K562 (cell line): ENCODE results near the gene BANK1. TPM values are rescaled to one million over a fixed set of nuclear protein-coding genes. Genes with fewer than 3 reads are reported as not detected.

ENCODE experiments used
- BHLHE40 ChIP-seq: IDR thresholded peaks from 2 replicates; pipeline ENCODE4 v1.6.1; 2011; ENCODE audit warnings: low read length, improper control_type of control experiment
- ESRRB ChIP-seq: fragments of 250-450 bp; sonication (Bioruptor Pico); IDR thresholded peaks from 2 replicates; pipeline ENCODE4 v1.5.0; 2020; ENCODE audit warnings: mild to moderate bottlenecking, moderate library complexity, borderline replicate concordance
- FOXJ3 ChIP-seq: sonication (generic); formaldehyde crosslinking; IDR thresholded peaks from 2 replicates; pipeline ENCODE4 v1.4.0; 2020; ENCODE audit warnings: mild to moderate bottlenecking, missing genetic modification reagents
- FOXP1 ChIP-seq: sonication (generic); formaldehyde crosslinking; IDR thresholded peaks from 2 replicates; pipeline ENCODE4 v1.8.0; 2022; ENCODE audit warnings: mild to moderate bottlenecking, missing genetic modification reagents
- SAFB2 ChIP-seq: fragments of 200-400 bp; formaldehyde crosslinking; IDR thresholded peaks from 2 replicates; pipeline ENCODE4 v1.6.1; 2018; ENCODE audit warnings: borderline replicate concordance, low read length, low read depth, moderate library complexity; ENCODE audit not compliant: severe bottlenecking
- SNIP1 ChIP-seq: fragments of 450-650 bp; IDR thresholded peaks from 2 replicates; pipeline ENCODE4 v1.7.1; 2017; ENCODE audit warnings: low read depth, mild to moderate bottlenecking
- SP2 ChIP-seq: IDR thresholded peaks from 2 replicates; pipeline ENCODE4 v1.6.1; 2011; ENCODE audit warnings: mild to moderate bottlenecking, low read depth, low read length, moderate library complexity; ENCODE audit not compliant: poor library complexity, severe bottlenecking; ENCODE audit errors: extremely low read depth
- SRSF7 ChIP-seq: fragments of 200-400 bp; formaldehyde crosslinking; optimal IDR thresholded peaks from 2 replicates; pipeline ENCODE3; 2017; ENCODE audit warnings: mild to moderate bottlenecking, low read depth, low read length
- ZC3H11A ChIP-seq: IDR thresholded peaks from 2 replicates; pipeline ENCODE4 v1.6.1; 2012; ENCODE audit warnings: low read depth, low read length, improper control_type of control experiment
- ZEB2 ChIP-seq: fragments of 450-650 bp; IDR thresholded peaks from 2 replicates; pipeline ENCODE4 v1.6.1; 2016
- ZNF133 ChIP-seq: fragments of 250-450 bp; sonication (Bioruptor Pico); IDR thresholded peaks from 2 replicates; pipeline ENCODE4 v1.4.0; 2020; ENCODE audit warnings: mild to moderate bottlenecking
- ZNF75A ChIP-seq: fragments of 450-650 bp; formaldehyde crosslinking; IDR thresholded peaks from 2 replicates; pipeline ENCODE4 v1.4.0; 2020; ENCODE audit warnings: mild to moderate bottlenecking
- polyA plus RNA-seq, 8 experiments: library from polyadenylated mRNA; depleted of rRNA in 4 of 8; stranded (reverse) in 5 of 8; unstranded in 3 of 8; fragments of >200 nt; fragmentation: Nextera tagmentation in 2 of 8; fragmentation: Illumina TruSeq in 1 of 8; extraction: Ambion mirVana in 2 of 8; extraction: Trizol in 1 of 8; gene quantifications; 2 replicates each; pipeline versions ENCODE4 v1.2.1 to v1.2.3, GENCODE V29; 2011 to 2014; ENCODE audit warnings: inconsistent platforms in 1 of 8, missing spikeins in 1 of 8
- total RNA-seq, 7 experiments: library from RNA; depleted of rRNA in 6 of 7; stranded (reverse); fragments of >200 nt in 6 of 7; fragmentation: Illumina TruSeq in 2 of 7; extraction: Trizol in 2 of 7; gene quantifications; 2 replicates each; pipeline versions ENCODE4 v1.2.1 to v1.2.3, GENCODE V29; 2011 to 2021; ENCODE audit warnings: low replicate concordance in 1 of 7
- TF ChIP-seq, protein P1 (sequence below): fragments of 250-450 bp; sonication (Bioruptor Pico); IDR thresholded peaks from 2 replicates; pipeline ENCODE4 v1.5.0; 2022; ENCODE audit warnings: mild to moderate bottlenecking

BANK1 gene
- total and polyA plus RNA-seq, 9 of the 15 experiments (the other 6 are each of a cell fraction or from before 2014, with no cell fraction given): not detected

DNA sequence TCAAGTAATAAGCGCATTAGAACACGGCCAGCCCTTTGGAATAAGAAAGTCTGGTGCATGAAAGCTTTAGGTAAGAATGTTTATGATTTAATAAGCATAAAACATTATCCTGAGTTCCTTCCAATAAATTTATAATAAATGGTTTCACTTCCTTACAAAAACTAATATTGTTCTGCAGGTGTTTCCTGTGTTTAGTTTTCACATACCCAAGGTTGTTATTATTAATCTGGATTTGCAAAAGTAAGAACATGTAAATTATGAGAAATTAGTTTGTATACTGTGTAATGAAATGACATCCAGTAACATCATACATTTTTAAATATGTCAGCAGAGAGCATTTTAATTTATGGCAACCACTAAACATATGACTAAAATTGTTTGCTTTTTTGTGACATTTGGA is 72.1 kb downstream of the BANK1 start (continued):
- TF ChIP-seq ZC3H11A (no peak), SAFB2 (no peak), ESRRB (CRISPR knock-in tag) (no peak), SRSF7 (no peak), ZNF133 (CRISPR knock-in tag) (no peak), SP2 (no peak), ZEB2 (no peak), SNIP1 (no peak), FOXJ3 (CRISPR knock-in tag) (no peak), FOXP1 (CRISPR knock-in tag) (no peak), ZNF75A (no peak), BHLHE40 (no peak)
- TF ChIP-seq, protein P1, sequence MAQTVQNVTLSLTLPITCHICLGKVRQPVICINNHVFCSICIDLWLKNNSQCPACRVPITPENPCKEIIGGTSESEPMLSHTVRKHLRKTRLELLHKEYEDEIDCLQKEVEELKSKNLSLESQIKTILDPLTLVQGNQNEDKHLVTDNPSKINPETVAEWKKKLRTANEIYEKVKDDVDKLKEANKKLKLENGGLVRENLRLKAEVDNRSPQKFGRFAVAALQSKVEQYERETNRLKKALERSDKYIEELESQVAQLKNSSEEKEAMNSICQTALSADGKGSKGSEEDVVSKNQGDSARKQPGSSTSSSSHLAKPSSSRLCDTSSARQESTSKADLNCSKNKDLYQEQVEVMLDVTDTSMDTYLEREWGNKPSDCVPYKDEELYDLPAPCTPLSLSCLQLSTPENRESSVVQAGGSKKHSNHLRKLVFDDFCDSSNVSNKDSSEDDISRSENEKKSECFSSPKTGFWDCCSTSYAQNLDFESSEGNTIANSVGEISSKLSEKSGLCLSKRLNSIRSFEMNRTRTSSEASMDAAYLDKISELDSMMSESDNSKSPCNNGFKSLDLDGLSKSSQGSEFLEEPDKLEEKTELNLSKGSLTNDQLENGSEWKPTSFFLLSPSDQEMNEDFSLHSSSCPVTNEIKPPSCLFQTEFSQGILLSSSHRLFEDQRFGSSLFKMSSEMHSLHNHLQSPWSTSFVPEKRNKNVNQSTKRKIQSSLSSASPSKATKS (CRISPR knock-in tag): no peak
